GM19455 (cell line): ENCODE data around the gene TMUB1.
"Not testable (repeated sequence)": the region's sequence is repeated elsewhere in the genome, so short reads cannot be mapped to it uniquely, and the experiment has no call there.

ENCODE experiments used
- ATAC-seq: cut with Tn5 transposase; IDR thresholded peaks from one replicate; pipeline ENCODE4 v1.9.1; 2021; ENCODE audit not compliant: unreplicated experiment

Gene TMUB1

GRCh38 chr7:151057506-151057988, 25.7 kb downstream of the TMUB1 start, which contains the start of gene CDK5:
Gene CDK5 (minus strand): TSS chr7:151057897. CDS start chr7:151057848, 49 bp downstream.
- peak; percentile 16 for ATAC-seq

DNA sequence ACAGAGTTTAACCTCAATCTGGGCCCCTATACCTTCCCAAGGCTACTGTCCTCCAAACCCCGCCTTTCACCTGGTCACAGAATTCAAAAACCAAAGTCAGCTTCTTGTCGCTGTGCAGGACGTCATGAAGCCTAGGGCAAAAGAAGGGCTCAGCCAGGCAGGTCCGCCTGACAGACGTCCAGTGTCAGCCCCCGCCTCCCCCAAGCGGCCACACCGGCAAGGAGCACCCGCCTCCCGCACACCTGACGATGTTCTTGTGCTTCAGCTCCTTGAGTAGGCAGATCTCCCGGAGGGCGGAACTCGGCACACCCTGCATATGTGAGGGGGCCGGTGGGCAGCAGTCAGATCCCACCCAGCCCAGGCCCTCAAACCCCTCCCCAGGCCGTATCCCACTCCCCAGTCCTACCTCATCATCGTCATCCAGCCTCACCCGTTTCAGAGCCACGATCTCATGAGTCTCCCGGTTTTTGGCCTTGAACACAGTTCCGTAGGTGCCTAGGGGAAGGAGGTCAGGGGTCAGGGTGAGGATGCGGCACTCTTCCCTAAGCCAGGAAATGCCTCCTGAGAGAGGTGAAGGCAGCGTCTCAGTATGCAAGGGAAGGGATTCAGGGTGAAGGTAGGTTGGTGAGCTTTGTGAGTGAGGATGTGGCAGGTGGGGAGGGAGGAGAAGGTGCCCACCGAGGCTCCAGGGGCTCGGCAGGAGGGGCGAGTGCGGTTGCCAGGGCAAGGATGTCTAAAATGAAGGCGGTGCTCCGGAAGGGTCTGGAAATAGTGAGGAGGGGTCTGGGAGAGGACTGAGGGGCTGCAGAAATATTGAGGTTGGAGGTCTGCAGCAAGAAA, 26.4 kb downstream of the TMUB1 start:
- ATAC-seq = no peak

GRCh38 chr7:151056283-151056665, 27.0 kb downstream of the TMUB1 start:
- no peak for ATAC-seq

DNA sequence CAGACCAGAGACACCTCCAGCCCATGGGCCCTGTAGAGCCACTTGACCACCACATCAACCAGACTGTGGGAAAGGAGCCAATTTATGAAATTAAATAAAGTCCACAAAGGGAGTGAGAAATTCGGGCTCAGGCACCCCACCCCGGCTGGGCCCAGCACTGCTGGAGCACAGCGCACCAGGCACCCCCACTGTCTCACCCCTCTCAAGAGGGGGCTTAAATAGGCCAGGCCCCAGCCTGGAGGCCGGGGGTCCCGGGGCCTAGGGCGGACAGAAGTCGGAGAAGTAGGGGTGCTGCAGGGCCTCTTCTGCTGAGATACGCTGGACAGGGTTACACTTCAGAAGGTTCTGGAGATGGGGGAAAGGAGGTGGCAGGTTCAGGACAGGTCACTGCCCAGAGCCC, 29.5 kb downstream of the TMUB1 start:
- ATAC-seq = no peak

DNA sequence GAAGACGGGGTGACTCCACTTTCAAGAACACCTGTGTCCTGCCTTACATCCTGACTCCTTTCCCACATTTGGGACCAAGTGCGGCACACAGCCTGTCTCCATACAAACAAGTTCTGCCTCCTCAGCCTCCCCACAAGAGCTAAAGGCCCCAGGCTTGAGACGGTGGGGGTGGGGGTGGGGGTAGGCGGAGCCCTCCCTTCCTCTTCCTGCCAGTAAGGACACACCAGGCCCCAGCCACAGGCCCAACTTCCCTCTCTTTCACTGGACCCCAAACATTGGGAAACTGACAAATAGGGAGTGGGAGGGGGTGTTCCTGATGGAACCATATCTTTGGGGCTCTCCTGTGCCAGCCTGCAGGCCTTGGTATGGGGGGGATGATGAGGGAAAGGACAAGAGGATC, 30.2 kb downstream of the TMUB1 start:
- ATAC-seq = no peak

- no peak for ATAC-seq
Observed at GRCh38 chr7:151051108-151051507, 32.2 kb downstream of the TMUB1 start.

GRCh38 chr7:151048911-151049463, 34.3 kb downstream of the TMUB1 start:
- no peak for ATAC-seq

DNA sequence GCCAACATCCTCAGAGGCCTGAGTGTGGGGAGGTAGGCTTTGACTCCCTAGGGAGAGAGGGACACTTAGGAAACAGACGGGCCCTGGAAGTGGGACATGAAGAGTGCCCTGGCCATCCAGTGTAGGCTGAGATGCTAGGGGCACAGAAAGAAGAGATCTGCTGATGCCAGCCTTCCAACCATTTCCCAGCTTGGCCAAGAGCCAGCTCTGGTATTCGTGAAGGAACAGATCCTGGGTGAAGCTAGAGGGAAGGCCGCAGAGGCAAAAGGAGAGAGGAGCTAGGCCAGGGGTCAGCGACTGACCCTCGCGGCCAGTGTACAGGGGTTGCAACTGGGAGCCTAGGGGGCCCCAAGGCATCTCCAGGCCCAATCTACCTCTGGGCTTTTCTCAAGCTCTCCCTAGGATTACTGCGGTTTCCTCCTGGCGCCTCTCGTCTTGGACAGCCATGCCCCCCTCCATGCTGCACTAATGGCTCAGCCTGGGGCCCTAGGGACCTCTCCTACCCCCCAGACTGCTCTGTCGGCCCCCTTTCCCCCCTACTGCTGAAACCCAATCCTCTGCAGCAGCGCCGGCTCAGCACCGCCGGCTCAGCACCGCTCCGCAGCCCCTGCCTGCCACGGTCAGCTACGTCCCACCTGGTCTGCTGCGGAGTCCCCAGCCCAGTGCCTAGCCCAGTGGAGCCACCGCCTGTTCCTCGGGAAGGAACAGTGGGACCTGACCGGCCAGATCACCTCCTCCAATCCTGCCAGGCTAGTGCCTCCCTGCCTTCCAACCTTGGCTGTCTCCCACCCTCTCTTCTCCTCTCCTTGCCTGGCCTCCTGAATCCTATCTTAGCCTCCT, 35.1 kb downstream of the TMUB1 start, which contains the start of gene ASIC3:
TSS of gene ASIC3 (plus strand) at position 556 of the 840 bp plus-strand sequence. CDS start 355 bp downstream, outside the sequence.
- ATAC-seq = no peak

DNA sequence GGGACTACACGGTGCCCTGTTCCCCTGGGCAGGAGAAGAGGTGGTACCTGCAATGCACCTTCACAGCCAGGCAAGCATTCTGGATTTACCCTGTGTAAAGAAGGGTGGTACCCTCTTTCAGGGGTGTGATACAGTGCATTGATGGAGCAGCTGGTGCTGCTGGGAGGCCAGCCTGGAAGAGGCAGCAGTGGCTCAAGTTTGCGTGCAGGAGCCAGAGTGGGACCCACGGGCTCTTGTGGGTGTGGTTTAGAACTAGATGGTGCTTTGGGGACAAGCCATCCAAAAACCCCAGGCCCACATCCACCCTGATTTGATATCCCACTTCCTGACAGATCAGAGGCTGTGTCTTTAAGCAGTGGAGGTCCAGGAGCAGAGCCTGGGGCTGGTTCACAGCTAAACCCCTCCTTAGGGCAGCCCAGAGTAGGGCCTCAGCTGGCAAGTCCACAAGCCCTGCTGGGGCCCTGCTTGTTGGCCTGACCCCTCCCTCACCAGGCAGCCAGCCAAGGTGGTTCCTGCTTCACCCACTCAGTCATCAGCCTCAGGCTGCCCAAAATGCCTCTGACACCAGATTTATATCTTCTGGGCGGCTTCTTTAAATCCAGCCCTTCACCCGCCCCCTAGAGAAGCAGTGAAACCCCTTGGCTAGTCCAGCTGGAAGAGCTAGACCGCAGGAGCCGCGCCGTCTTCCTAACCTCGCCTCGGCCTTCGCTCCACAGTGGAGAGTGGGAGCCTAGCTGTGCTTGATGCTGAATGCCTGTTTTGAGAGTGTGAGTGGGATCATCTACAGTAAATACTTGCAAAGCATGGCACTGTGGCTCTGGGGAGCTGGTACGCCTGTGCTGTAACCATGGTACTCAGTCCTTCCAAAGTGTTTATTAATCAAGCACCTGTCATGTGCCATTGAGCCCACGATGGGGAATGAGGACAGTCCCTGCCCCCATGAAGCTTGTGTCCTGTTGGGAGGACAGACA, 36.4 kb downstream of the TMUB1 start:
- no peak for ATAC-seq

DNA sequence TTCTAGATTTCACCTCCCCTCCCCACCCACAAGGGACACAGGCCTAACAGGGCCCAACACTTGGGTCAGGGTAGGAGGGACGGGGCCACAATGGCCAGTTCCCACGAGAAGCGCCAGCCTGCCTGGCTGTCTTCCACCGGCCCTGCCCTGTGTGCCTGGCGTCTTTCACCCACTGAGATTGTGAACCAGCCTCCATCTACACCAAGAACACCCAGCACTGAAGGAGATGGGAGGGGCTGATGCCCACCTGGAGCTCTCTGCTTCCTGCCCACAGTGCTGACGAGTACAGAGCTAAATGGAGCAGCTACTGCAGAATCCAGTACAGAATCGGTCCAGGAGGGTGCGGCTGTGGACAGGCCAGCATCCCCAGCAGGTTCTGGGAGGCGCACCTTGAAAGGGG, 37.3 kb downstream of the TMUB1 start:
- ATAC-seq = no peak

DNA sequence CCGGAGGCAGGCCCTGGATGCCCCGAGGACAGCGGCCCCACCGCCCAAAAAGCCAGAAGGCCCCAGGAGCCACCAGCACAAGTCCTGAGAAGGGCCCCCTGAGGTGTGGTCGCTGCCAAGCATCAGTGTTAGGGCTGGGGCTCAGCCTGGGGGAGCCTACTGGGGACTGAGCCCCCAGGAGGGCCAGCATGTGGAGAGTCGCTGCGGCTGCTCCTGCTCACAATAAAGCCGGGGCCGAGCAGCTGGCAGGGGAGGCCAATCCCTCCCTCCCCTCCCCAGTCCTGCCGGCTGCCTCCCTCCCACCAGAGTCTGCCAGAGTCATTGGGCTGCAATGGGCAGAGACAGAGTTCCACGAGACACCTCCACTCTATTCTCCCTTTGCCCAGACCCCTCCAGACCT, 38.0 kb downstream of the TMUB1 start:
- no peak for ATAC-seq

GRCh38 chr7:151043959-151044358, 39.3 kb downstream of the TMUB1 start:
- no peak for ATAC-seq

GRCh38 chr7:151043449-151043848, 39.8 kb downstream of the TMUB1 start:
- ATAC-seq = not testable (repeated sequence)

- ATAC-seq = no peak
Observed at GRCh38 chr7:151040616-151041375, 42.5 kb downstream of the TMUB1 start.

DNA sequence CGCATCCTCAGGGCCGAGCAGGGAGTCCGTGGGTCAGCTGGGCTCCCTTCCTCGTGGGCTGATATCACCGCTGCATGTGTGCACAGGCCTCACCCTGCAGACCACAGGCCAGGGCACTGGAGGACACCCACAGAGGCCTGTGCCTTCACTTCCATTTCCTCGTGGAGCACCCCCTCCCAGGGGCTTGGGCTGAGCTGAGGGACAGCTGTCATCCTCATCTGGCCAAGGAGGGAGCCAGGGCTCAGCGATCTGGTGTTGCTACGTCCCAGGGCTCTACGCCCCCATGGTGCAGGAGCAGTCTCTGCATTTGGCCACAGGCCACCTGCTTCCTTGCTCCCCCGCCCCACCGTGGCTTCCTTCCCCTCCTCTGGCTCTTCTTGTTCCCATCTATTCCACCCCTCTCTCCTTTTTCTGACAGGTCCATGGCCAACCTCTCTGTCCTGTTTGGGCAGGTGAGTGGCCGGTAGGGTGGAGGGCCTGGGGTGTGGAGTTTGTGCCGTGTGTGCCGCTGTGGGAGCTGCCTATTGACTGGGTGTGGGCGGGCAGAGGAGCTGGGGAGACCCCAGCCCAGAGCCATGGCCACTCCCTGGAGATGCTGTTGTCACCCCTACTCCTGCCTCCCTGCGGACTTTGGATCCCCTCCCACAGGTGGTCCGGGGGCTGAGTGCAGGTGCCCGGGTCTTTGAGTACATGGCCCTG, 43.3 kb downstream of the TMUB1 start:
- no peak for ATAC-seq

GRCh38 chr7:151038951-151039849, 44.1 kb downstream of the TMUB1 start:
- ATAC-seq = no peak

- no peak for ATAC-seq
Observed at GRCh38 chr7:151035902-151036301, 47.4 kb downstream of the TMUB1 start.
